HG03060 (cell line): ENCODE measurements around the gene PSMB10.

ENCODE experiments used
- ATAC-seq: cut with Tn5 transposase; IDR thresholded peaks from one replicate; pipeline ENCODE4 v1.9.1; 2021; ENCODE audit warnings: low read depth, moderate number of reproducible peaks; ENCODE audit not compliant: unreplicated experiment

PSMB10 gene

GRCh38 chr16:67964477-67965131 lies 28.0 kb upstream of the PSMB10 start:
- no peak for ATAC-seq

- ATAC-seq: no peak
These were observed 27.1 kb upstream of the PSMB10 start for GRCh38 chr16:67963662-67964321.

- ATAC-seq: no peak
These were observed 26.6 kb upstream of the PSMB10 start for GRCh38 chr16:67963292-67963661.

- ATAC-seq: no peak
These were observed 25.5 kb upstream of the PSMB10 start for GRCh38 chr16:67962135-67962534.

GRCh38 chr16:67961551-67961957 lies 24.9 kb upstream of the PSMB10 start:
- ATAC-seq: no peak

- ATAC-seq: no peak
These were observed 23.1 kb upstream of the PSMB10 start for GRCh38 chr16:67959536-67960329.

DNA sequence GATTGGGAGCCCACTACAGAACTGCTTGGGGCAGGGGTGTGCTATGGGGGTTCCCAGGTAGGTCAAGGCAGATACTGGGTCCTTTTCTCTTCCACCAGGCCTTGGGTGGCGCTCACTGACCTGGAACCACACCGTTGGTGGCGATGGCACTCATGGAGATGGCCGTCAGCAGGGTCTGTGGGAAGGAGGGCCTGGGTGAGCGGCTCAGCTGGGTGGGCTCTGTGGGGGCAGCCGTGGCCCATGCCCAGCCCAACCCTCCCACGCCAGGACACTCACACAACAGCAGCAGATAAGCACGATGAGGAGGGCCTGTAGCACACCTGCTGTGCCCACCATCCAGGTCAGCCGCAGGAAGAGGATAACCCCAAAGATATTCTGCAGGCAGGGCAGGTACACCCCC lies 21.0 kb upstream of the PSMB10 start:
- no peak for ATAC-seq

DNA sequence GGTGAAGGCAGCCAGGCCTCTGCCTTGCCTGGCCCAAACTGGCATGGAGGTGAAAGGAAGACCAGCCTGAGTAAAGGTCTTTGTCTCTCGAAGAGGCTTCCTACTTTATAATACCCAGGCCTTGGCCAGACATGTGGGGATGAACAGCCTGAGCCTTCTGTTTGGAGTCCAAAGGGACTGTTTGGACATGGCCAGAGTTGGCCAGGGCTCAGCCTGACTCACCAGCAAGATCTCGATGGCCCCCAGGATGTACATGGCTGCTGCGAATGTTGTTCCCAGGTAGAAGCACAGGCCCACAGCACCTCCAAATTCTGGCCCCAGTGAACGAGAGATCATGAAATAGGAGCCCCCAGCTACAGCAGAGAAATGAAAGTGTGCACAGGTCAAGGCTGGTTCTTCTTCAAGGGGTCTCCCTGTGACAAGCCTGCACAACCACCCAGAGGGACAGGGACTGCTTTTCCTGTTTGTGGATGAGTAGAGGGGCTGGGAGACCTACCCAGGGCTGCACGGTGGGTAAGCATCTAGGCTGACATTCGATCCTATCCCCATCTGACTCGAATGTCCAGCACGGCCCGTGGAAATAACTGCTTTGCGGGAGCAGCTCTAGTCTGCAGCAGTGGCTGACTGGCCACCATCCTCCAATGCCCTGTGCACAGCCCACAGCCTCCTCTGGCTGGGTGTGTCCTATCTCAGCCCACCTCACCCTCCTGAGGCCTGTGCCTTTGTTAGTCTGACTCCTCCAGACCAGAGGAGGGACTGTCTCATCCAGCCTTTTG lies 18.0 kb upstream of the PSMB10 start:
- ATAC-seq: no peak

DNA sequence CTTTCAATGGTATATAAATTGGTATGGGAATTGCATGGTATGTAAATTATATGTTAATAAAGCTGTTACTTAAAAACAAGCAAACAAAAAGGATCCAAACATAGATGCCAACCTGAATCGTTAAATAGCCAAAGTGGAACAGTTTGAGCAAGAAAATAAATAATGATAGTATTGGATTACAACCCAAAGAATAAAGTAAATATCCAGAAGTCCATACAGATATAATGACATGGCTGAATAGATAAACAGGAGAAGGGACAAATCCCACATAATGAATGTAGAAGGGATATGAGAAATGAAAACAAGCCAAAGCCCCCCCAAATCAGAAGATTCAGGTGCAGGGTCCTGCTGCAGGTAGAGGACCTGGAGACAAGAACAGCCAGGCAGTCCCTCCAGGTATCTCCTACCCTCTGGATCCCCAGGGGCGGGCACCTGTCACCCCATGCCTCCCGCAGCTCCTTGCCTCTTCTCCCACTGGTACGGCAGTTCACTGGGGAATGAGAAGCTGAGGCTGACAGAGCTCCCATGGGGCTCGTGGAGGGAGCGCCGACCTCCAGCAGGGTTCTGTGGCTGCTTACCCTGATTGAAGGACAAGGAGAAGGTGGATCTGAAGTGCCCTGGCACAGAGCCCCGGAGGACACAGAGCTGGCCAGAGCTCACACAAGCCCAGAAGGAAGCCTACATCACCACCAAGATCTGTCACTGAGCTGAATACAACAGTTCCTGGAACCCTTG lies 17.2 kb upstream of the PSMB10 start:
- ATAC-seq: no peak

DNA sequence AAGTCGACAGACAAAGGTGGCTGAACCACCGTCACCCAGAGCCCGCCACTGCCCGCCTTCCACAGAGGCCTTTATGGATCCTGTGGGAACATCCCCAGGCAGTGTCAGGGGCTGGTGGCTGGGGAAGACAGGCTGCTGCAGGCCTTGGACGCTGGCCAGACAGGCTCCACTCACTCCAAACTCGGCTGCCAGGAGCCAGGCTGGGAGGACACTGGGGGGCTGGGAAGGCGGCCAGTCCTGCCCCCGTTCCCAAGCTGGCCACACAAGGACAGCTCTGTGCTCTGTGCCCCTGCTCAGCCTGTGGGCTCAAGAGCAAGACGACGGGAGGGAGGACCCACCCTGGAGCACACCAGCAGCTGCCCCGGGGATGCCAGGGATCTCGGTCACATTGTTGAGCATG lies 14.8 kb upstream of the PSMB10 start:
- no peak for ATAC-seq

- ATAC-seq: no peak
These were observed 13.7 kb upstream of the PSMB10 start for GRCh38 chr16:67950335-67950843.

DNA sequence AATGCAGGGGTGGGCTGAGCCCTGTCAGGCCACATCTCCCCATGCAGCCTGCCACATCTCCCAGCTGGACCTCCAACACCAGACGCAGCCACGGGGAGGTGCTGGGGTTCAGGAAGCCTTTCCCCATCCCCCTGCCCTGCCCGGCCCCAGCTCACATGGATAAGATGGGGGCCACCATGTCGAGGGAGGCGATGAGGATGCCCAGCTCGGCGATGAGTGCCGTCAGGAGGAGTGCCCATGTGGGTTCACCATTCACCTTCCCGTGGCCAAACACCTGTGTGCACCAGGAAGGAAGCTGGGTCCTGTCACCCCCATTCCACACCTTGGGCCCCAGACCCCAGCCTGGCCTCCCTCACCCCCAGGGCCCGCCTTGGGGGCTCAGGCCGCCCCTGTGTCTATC lies 13.0 kb upstream of the PSMB10 start:
- no peak for ATAC-seq

GRCh38 chr16:67948015-67948414 lies 11.4 kb upstream of the PSMB10 start:
- no peak for ATAC-seq

DNA sequence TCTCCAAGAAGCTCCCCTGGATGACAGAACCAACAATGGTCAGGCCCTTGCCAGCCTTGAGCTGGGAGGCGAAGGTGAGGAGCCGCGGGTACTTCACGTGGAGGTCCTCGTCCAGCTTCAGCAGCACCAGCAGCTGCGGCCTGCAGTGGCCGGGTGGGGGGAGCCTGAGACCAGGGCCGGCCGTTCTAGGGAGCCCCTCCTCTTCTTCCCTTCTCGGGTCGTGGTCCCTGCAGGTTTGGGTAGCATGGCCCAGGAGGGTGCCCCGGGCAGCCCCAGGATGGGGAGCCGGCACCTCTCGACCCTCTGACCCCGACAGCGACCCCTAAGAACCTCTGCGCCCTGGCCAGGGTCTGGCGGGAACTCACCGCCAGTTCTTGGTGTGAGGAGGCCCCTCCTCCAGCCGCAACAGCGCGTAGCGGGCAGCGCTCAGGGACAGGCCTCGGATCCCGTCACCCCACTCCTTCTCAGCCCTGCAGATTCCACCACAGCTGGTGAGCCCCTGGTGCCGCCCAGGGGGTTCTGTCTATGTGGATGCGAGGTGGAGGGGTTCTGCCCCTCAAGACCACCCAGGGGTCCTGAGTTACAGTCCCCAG lies 10.4 kb upstream of the PSMB10 start:
- ATAC-seq: no peak

GRCh38 chr16:67946128-67946569 lies 9.5 kb upstream of the PSMB10 start:
- no peak for ATAC-seq

DNA sequence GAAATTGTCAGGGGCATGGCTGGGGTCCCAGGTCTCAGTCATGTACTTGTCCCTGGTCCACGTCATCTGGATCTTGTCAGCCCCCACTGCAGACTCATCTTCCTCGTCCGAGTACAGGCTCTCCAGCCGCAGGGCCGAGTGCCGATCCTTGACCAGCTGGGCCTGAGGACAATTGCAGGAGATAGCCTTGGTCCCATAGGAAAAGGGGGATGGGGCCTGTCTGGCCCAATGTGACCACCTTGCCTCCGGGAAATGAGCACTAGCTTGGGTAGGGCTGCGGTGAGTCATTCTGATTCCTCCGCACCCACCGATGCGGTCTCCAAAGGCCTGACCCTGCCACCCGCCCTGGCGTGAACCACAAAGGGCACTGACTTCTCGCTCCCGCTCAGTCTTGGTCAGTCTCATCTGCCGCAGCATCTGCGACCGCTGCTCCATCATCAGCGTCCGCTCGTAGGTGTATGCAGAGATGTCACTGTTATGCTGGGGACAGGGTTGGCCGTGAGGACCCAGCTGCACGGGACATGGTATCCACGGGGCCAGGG lies 8.8 kb upstream of the PSMB10 start:
- ATAC-seq: no peak

GRCh38 chr16:67944690-67945391 lies 8.2 kb upstream of the PSMB10 start:
- ATAC-seq: no peak

DNA sequence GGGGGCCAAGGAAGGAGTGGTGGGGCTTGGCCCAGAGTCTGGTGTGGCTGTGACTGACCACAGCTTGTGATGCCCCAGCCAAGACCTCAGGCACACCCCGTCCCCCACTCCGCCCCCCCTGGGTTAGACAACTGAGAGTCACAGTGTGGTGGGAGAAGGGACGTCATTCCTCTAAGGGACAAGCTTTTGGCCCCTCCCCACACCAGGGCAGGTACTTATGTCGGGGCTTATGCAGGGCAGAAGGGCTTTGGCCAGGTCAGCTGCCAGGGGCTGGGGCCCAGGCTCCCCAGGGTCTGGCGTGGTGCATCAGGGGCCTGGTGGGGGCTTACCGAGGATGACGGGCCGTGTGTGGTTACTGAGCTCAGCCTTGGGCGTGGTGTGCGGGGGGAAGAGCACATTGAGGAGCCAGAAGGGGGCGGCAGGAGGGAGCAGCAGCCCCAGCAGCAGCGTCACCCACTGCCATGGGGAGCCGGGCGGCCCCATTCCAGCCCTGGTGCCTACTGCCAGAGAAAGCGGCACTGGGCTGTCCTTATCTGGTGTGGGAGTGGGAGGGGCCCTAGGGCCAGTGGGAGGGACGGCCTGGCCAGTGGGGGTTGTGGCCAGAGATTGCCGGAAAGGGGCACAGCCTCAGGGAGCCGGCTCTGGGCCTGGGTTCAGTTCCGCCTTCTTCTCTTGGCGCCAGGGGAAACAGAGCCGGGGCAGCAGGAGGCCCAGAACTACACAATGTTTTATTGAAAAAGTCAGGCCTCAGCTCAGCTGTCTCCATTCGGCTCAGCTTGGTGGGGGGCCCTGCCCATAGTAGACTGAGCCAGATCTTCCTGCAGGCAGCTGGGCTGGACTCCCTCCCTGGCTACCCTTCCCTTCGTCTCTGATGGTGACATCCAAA lies 7.2 kb upstream of the PSMB10 start, which contains the start of gene LCAT:
TSS of gene LCAT (minus strand) at position 502 of the 886 bp plus-strand sequence. CDS start at position 483, 19 bp downstream.
- ATAC-seq: no peak
